Measurements from ENCODE around the gene PFKM.

The PFKM gene

DNA sequence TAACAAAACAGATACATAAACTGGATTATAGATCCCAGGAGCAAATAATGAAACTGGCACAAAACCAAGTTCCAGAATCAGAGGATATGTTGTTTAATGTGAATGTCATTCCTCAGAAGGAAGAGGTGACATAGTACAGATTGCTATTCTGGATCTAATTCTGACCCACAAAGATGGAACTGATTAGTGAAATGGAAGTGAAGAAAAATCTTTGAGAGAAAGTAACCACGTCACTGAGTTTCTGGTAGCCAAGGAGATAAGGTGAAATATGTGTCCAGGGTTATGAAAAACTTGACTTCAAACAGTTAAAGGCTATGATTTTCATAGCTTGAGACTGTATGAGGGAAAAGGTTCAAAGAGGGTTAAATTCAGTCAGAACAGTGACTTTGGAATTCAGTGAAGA lies 75.6 kb downstream of the PFKM start:
- TF ChIP-seq Cebpa-rat (IDR thresholded peaks at IDR 0.05), result no peak
- no peaks in the 10 kb centered on the region for H4K20me1 ChIP-seq
- H3K4me2 ChIP-seq, result peak overlapping the region in 1 of 11 experiments; percentile 85; a peak in 2 of 22 replicates
- H3K9ac ChIP-seq, result no peak overlapping the region
- peaks cover 23 to 80% (median 27%) of the 10 kb centered on the region in 10 experiments for H3K4me1 ChIP-seq
- H3K27me3 ChIP-seq, result no peaks in the 10 kb centered on the region
- H3K36me3 ChIP-seq, result no peaks in the 10 kb centered on the region
- H3K9me3 ChIP-seq (replicated peaks in 1 of 11), result no peaks in the 10 kb centered on the region
- H3K4me3 ChIP-seq, result no peak overlapping the region
- H3K27ac ChIP-seq, result no peak overlapping the region
